ENCODE results near the gene RPAP3.

Gene RPAP3

GRCh38 chr12:47705566-47706425 is at the start of gene RPAP3:
TSS of gene RPAP3 (minus strand) at chr12:47706030. CDS start at chr12:47702840, 3,190 bp downstream.
- peak; percentile 55 to 94 (median 87) for DNase-seq

- DNase-seq, result peak in 6 of 51 donors; percentile 13 to 32 (median 19)
Measured at GRCh38 chr12:47754881-47755280, 49.1 kb upstream of the RPAP3 start.

DNA sequence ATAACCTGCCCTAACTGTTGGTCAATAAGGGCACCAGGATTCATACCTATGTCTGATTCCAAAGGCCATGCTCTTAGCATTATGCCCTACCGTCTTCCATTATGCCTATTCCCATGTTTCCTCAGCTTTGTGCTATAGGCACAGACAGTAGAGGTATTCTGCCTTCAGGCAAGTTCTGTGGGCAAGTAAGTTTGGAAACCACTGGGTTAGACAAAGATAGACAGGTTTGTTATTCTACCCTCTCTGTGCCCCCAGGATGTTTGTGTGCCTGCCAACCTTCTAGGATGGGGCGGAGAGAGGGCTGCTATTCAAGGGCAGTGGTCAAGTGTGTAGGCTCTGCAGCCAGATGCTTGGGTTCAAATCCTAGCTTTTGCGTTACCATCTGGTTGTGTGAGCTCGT is 48.3 kb upstream of the RPAP3 start:
- no peak for DNase-seq

- DNase-seq, result peak in 13 of 51 donors; percentile 23 to 52 (median 33)
Measured at GRCh38 chr12:47753021-47754001, 47.5 kb upstream of the RPAP3 start.

GRCh38 chr12:47752552-47752951 is 46.7 kb upstream of the RPAP3 start:
- DNase-seq, result no peak

GRCh38 chr12:47752121-47752520 is 46.3 kb upstream of the RPAP3 start:
- DNase-seq, result no peak

DNA sequence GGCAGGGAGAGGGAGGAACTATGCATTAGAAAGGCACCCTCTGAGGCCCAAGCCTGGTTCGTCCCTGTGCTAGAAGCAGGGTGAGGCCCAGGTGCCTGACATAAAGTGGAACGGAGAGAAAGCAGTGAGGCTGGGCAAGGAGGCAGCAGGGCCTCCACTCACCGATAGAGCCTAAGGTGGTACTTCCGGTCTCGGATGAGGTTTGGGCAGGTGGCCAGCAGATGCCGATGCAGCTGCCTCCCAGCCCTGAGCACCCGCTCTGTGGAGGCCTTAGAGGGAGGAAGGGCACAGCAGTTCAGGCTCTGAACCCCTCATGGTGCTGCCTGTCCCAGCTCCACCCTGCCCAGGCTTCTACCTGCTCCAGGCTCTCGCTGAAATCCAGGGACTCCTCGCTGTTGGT is 45.7 kb upstream of the RPAP3 start:
- no peak for DNase-seq

- DNase-seq, result no peak
Measured at GRCh38 chr12:47750916-47751470, 45.2 kb upstream of the RPAP3 start.

DNA sequence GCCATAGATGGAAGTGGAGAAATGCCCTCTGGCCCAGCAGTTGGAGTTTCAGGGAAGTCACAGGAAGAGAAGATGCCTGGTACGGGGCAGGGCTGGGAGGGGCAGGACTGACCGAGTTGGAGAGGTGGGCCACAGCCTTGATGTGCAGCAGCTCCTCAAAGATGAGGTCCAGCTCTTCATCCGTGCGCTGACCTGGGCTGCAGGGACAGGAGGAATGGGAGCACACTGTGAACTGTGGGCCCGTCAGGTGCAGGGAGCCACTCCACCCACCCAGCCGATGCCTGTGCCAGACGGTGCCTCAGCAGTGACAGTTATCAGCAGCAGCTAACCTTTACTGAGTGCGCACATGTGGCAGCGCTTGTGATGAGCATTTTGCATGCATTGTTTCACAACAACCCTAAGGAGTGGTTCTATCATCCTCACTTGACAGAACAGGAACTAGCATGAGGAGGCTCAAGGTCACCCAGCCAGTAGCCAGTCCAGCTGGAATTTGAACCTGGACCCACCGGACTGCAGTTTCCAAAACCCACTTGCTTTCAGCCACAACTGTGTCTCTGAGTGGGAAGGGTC is 44.5 kb upstream of the RPAP3 start:
- DNase-seq, result no peak

DNA sequence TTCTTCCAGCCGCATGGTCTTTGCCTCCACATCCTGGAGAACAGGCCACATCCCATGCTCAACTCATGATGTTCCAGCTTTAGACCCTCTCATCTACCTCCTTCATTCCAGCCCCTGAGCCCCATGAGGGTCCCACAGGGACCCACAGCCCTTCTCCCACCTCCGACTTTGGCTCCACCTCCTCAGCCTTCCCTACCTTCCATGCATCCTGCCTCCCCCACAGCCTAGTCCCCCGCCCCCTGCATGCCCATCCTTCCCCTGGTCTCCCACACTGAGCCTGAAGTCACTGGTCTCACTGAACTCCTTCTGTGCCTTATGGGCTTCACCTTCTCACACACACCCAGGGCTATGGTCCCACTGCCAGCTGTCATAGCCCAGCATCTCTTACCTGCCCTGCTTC is 43.1 kb upstream of the RPAP3 start:
- DNase-seq, result no peak

DNA sequence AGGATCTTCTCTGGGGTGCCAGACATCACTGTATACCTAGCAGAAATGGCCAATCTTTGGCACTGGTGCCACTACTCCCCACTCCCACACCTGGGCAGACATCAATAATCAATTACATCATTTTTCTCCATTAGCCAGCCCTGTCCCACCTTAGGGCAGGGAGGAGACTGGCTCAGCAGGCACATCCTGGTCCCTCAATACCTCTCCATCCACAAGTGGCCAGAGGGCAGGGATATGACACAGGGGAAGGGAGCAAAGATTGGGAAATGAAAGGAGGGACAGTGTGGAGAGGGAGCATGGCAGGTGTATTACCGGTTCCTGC is 42.6 kb upstream of the RPAP3 start:
- no peak for DNase-seq

GRCh38 chr12:47747596-47748506 is 42.0 kb upstream of the RPAP3 start:
- DNase-seq, result no peak

GRCh38 chr12:47747126-47747525 is 41.3 kb upstream of the RPAP3 start:
- DNase-seq, result no peak

GRCh38 chr12:47746523-47746922 is 40.7 kb upstream of the RPAP3 start:
- DNase-seq, result no peak

DNA sequence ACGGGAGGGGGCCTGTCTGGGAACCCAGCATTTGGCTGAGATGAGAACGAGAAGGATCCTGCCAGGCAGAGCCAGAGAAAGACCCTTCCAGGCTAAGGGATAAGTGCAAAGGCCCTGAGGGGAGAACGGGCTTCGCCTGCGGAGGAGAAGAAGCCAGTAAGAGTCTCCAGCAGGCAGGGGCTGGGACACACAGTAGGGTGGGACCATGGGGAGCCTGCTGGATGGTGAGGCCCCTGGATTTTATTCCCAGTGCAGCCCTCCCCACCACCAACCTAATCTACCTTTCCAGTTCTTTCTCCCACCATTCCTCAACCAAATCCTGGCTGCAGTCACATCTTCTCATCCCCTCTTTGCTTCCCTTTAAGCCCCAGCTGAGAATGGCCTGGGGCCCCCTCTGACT is 40.2 kb upstream of the RPAP3 start:
- no peak for DNase-seq

DNA sequence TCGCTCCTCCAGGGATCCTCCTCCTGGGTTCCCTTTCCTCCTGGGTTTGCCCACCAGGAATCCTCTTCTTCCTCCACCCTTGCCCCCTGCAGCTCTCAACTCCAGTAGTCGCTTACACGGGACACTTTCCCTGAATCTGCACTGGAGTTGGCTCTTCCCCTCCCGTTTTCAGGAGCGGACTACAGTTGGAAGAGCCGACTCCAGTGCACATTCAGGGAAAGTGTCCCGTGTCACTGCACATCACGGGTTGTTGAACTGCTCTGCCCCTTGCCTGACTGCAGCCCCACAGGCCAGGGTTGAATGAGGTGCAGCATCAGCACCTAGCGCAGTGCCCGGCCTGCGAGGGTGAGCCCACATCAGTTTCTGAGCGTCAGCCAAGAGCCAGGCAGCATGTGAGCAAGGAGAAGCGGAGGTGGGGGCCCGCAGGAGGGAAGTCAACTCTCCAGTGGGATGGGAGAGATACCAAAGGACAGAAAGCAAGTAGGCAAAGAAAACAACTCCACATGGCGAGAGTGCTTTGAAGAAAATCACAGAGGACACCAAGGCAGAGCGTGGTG is 39.7 kb upstream of the RPAP3 start:
- peak in 2 of 51 donors; percentile 17 to 27 for DNase-seq

- no peak for DNase-seq
Measured at GRCh38 chr12:47744778-47745436, 39.1 kb upstream of the RPAP3 start.

- no peak for DNase-seq
Measured at GRCh38 chr12:47744005-47744651, 38.3 kb upstream of the RPAP3 start.

- DNase-seq, result no peak
Measured at GRCh38 chr12:47743311-47743860, 37.6 kb upstream of the RPAP3 start.

All from hypothalamus (tissue), 51 donors.